HL-60 (cell line): ENCODE data around the gene MAGI2.

Experiments used
- DNase-seq, 2 experiments: peaks; one replicate each; pipeline ENCODE4 v3.0.0-alpha.2; 2010 to 2020; ENCODE audit warnings: low read depth in 1 of 2, low spot score in 1 of 2
- H3K27ac ChIP-seq: fragments of 250-450 bp; sonication (Bioruptor Pico); replicated peaks from 2 replicates; pipeline ENCODE4 v1.5.1; 2020; ENCODE audit warnings: mild to moderate bottlenecking, moderate library complexity
- H3K27me3 ChIP-seq: fragments of 250-450 bp; sonication (Bioruptor Pico); 2 replicates; pipeline ENCODE4 v1.5.1; 2021; ENCODE audit warnings: mild to moderate bottlenecking, moderate library complexity; ENCODE audit not compliant: insufficient read depth, poor library complexity, severe bottlenecking
- H3K4me3 ChIP-seq: replicated peaks from 2 replicates; pipeline ENCODE4 v1.5.1; 2011; ENCODE audit warnings: mild to moderate bottlenecking, control low read depth, low read length; ENCODE audit not compliant: insufficient read depth
- GABPA ChIP-seq: IDR thresholded peaks from 2 replicates; pipeline ENCODE4 v1.6.1; 2012; ENCODE audit warnings: low read depth
- POLR2AphosphoS5 ChIP-seq: IDR thresholded peaks from 2 replicates; pipeline ENCODE4 v1.6.1; 2012; ENCODE audit warnings: low read depth
- SPI1 ChIP-seq: IDR thresholded peaks from 2 replicates; pipeline ENCODE4 v1.6.1; 2012; ENCODE audit warnings: low read depth, mild to moderate bottlenecking, borderline replicate concordance
- TF ChIP-seq, protein P1 (sequence below): IDR thresholded peaks from 2 replicates; pipeline ENCODE4 v1.6.1; 2012; ENCODE audit warnings: low read depth; ENCODE audit not compliant: insufficient replicate concordance
- TF ChIP-seq, protein P2 (sequence below): IDR thresholded peaks from one replicate; pipeline ENCODE4 v1.5.1; 2011; ENCODE audit warnings: low read length, control low read depth, inconsistent platforms; ENCODE audit not compliant: insufficient read depth

MAGI2 gene

GRCh38 chr7:78254726-78255055 is 1198.8 kb downstream of the MAGI2 start:
- H3K27me3 ChIP-seq = no peaks in the 10 kb centered on the region
- TF ChIP-seq, protein P1, sequence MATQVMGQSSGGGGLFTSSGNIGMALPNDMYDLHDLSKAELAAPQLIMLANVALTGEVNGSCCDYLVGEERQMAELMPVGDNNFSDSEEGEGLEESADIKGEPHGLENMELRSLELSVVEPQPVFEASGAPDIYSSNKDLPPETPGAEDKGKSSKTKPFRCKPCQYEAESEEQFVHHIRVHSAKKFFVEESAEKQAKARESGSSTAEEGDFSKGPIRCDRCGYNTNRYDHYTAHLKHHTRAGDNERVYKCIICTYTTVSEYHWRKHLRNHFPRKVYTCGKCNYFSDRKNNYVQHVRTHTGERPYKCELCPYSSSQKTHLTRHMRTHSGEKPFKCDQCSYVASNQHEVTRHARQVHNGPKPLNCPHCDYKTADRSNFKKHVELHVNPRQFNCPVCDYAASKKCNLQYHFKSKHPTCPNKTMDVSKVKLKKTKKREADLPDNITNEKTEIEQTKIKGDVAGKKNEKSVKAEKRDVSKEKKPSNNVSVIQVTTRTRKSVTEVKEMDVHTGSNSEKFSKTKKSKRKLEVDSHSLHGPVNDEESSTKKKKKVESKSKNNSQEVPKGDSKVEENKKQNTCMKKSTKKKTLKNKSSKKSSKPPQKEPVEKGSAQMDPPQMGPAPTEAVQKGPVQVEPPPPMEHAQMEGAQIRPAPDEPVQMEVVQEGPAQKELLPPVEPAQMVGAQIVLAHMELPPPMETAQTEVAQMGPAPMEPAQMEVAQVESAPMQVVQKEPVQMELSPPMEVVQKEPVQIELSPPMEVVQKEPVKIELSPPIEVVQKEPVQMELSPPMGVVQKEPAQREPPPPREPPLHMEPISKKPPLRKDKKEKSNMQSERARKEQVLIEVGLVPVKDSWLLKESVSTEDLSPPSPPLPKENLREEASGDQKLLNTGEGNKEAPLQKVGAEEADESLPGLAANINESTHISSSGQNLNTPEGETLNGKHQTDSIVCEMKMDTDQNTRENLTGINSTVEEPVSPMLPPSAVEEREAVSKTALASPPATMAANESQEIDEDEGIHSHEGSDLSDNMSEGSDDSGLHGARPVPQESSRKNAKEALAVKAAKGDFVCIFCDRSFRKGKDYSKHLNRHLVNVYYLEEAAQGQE = no peak
- TF ChIP-seq GABPA (no peak), SPI1 (no peak), POLR2AphosphoS5 (no peak)
- TF ChIP-seq, protein P2, sequence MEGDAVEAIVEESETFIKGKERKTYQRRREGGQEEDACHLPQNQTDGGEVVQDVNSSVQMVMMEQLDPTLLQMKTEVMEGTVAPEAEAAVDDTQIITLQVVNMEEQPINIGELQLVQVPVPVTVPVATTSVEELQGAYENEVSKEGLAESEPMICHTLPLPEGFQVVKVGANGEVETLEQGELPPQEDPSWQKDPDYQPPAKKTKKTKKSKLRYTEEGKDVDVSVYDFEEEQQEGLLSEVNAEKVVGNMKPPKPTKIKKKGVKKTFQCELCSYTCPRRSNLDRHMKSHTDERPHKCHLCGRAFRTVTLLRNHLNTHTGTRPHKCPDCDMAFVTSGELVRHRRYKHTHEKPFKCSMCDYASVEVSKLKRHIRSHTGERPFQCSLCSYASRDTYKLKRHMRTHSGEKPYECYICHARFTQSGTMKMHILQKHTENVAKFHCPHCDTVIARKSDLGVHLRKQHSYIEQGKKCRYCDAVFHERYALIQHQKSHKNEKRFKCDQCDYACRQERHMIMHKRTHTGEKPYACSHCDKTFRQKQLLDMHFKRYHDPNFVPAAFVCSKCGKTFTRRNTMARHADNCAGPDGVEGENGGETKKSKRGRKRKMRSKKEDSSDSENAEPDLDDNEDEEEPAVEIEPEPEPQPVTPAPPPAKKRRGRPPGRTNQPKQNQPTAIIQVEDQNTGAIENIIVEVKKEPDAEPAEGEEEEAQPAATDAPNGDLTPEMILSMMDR = no peak
- H3K27ac ChIP-seq = no peak overlapping the region
- no peak for DNase-seq
- H3K4me3 ChIP-seq = no peak overlapping the region

DNA sequence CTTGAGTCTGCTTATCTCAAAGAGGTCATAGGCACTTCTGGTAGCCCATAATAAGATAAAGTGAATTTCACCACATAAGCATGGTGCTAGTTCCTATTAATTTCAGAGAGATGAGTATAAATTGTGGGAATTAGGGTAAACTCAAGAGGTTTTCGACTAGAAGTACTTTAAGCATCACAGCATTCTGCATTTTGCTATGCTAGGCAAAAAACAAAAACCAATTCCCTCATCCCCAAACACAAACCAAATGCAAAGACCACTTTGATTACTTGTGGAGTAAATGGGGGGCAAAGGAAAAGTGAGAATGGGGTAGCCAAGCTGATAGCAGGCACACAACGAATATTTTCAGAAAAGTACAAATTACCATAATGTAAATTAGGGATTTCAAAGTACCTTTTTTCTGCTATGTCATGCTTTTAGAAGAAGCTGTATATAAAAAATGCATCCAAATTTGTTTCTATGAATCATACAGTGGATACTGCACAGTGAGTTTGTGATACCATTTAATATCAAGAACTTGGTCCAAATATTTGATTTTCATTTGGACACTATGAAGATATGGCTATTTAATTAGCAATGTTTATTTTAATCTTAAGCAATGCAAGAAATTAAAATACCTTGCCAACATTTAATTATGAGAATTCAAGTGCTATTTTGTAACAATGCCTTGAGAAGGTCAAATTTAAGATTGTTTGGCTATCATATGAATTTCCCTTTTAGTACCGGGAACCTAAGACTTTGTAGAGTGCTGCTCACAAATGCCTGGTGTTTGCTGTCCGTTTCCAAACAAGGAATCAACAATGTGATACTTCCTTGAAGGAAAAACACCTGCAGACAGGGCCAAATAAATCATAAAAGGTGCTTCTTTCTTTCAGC is 1199.4 kb downstream of the MAGI2 start:
- no peak for TF ChIP-seq POLR2AphosphoS5
- TF ChIP-seq, protein P2 = no peak
- no peak for TF ChIP-seq GABPA
- TF ChIP-seq SPI1 = no peak
- TF ChIP-seq, protein P1 = no peak
- Histone ChIP-seq H3K27me3 (no peaks in the 10 kb centered on the region), H3K4me3 (no peak overlapping the region), H3K27ac (no peak overlapping the region)
- no peak for DNase-seq

DNA sequence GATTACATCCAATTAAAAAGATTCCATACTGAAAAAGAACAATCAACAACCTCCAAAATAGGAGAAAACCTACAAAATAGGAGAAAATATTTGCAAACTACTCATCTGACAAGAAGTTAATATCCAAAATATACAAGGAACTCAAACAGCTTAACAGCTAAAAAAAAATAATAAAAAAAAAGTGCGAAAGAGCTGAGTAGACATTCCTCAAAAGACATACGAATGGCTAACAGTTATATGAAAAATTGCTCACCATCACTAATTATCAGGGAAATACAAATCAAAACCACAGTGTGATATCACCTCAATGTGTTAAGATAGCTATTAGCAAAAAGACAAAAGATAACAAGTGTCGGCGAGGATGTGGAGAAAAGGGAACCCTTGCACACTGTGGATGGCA is 1204.6 kb downstream of the MAGI2 start:
- no peak for DNase-seq
- H3K27ac ChIP-seq = no peak overlapping the region
- TF ChIP-seq, protein P1 = no peak
- TF ChIP-seq SPI1 = no peak
- TF ChIP-seq POLR2AphosphoS5 = no peak
- no peak for TF ChIP-seq GABPA
- TF ChIP-seq, protein P2 = no peak
- H3K27me3 ChIP-seq = no peaks in the 10 kb centered on the region
- no peak overlapping the region for H3K4me3 ChIP-seq
